CD4-positive, alpha-beta T cell treated with Interleukin-4 for 1 hour (primary cell): ENCODE measurements around the gene TRIP11.
"Not testable (repeated sequence)": the region's sequence is repeated elsewhere in the genome, so short reads cannot be mapped to it uniquely, and the experiment has no call there.

Experiments used
- DNase-seq, 2 donors: peaks; one replicate each; pipeline ENCODE4 v3.0.0-alpha.2; 2020 to 2022

TRIP11 gene

DNA sequence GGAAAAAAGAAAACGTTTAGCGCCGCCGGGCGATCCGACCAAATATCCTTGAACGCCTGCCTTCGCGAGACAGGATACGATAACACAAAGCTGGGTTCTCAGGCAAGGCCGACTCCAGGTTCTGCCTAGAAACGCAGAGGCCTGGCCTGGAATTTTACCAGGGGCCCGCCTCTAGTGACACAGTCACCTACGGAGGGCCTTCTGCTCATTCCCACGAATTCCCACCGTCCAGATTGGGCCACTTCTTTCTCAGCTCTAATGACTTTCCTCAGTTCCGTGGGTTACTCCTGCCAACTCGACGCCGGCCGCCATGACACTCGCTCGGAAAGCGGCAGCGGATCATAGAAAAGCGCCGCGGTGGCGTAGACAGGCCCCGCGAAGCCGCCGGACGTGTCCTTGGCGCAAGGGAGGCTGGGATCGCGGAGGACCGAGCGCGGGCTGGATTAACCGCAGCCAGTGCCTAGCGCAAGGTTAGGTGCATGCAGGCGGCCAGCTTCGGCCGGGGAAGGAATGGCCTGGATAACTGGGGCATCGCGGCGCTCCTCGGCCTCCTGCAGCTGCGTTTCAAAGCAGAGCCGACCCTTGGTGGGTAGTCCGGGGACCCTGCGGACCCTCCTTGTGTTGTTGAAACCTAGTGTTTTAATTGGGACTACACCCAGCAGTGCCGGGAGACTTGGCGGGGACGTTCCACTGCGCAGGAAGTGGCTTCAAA, at the start of gene TRIP11:
Gene TRIP11, minus strand, starts transcription at position 341 of the 712 bp plus-strand sequence. CDS start 374 bp downstream, outside the sequence.
- peak; percentile 93 to 94 for DNase-seq

DNA sequence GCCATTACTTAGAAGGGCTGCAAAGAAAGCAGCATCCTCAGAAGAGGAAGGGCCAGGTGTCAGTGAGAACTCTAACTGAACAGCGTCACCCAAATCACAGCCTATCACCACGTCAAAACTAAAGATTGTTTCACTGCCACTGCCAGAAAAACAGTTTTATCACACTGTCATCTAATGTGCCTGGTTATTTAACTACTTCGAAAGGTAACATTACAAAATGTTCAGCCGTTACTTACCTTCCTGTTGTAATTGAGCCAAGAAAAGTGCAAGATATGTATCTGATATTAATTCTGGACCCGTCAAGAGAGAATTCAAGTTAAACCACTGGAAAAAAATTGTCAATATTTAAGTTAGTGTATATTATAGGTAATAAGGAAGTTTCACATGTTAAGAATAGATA, 48.6 kb upstream of the TRIP11 start:
- no peak for DNase-seq

DNA sequence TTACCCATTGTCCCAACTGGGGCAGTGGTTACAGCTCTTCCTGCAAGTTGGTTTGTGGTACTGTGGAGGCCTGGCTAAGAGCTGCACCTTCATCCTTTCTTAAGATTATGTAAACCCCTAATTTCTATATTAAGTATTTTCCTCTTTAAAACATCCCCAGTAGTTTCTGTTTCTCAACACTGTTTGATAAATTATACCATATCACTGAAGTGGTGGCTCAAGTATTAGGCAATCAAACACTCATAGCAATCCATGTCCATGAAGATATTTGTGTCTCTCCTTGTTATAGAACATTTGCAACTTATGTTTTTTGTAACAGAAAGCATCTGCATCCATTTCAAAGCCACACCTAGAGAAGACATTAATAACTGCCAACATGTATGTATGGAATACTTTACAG, 34.7 kb upstream of the TRIP11 start:
- DNase-seq: no peak

DNA sequence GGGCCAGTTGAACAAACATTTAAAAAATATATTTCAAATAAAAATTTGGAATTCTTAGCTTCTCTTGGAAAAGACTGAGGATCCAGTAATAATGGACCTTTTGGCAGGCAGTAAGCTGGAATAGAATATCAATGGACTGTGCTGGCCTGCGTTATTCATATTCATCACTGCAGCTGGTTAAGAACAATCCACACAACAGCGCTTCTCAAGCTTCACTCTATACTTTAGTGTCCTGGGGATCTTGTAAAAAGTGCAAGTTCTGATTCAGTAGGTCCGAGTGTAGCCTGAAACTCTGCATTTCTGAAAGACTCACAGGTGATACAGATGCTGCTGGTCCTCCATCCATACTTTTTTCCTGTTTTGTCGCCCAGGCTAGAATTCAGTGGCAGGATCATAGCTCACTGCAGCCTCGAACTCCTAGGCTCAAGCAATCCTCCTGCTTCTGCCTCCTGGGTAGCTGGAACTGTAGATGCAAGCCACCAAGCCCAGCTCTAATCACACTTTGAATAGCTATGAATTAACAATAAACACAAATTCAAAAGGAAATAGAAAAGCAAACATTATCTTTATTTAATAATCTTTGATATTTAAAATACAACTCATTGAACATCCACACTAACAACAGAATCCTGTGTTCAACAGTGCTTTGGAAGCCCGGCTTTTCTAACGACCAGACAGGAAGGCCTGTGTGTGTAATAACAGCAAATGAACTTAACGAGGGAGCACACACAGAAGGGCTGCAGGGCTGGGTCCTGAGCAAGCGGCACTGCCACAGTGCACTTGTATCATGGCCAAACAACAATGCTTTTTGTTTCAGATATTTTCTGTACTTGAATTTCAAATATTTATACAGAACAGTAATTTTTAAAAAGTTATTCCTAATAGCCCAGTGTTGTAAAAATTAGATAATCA, 18.4 kb upstream of the TRIP11 start:
- no peak for DNase-seq

DNA sequence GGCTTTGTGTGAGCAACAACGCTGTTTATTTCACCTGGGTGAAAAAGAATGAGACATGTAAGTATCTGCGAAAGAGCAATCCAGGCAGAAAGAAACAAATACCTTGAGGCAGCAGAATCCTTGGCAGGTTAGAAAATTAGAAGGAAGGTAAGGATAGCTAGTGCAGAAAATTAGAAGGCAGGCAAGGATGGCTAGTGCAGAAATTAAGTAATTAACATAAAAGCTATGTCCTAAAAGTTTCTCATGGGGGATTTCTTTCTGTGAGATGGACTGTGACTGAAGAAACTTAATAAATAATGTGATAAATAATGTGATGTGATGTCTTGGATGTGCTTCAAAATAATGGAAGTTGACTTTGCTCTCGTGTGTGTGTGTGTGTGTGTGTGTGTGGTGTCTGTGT, 9.9 kb upstream of the TRIP11 start:
- no peak for DNase-seq

DNA sequence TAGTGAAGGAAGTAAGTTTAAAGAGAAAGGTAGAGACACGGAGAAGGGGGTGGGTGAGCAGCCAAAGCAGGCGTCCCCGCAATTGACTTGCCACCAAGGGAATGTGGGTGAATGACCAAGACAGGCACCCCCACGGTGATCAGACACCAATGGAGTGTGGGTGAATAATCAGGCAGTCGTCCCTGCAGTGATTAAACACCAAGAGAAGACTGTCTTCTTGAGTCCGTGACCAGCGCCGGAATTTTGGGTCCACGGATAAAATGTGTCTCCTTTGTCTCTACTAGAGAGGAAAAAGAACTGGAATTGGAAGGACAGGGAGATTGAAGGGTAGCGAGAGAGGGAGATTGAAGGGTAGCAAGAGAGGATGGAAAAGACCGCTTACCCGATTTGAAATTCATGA, 9.4 kb upstream of the TRIP11 start:
- not testable (repeated sequence) for DNase-seq

DNA sequence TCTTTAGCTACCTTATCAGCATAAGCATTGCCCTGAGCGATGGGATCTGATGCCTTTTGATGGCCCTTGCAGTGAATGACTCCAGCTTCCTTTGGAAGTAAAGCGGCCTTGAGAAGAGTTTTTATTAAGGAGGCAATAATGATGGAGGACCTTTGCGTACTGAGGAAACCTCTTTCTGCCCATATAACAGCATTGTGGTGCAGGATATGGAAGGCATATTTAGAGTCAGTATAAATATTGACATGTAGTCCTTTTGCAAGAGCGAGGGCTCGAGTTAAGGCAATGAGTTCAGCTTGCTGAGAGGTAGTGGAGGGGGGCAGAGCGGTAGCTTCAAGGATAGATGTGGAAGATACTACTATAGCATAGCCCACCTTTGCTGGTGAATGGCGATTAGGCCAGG, 6.0 kb upstream of the TRIP11 start:
- not testable (repeated sequence) for DNase-seq

DNA sequence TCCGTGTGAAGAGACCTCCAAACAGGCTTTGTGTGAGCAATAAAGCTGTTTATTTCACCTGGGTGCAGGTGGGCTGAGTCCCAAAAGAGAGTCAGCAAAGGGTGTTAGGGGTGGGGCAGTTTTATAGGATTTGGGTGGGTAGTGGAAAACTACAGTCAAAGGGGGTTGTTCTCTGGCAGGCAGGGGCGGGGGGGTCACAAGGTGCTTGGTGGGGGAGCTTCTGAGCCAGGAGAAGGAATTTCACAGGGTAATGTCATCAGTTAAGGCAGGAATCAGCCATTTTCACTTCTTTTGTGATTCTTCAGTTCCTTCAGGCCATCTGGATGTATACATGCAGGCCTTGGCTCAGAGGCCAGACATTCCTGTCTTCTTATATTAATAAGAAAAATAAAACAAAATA, 1.9 kb upstream of the TRIP11 start:
- not testable (repeated sequence) for DNase-seq

DNA sequence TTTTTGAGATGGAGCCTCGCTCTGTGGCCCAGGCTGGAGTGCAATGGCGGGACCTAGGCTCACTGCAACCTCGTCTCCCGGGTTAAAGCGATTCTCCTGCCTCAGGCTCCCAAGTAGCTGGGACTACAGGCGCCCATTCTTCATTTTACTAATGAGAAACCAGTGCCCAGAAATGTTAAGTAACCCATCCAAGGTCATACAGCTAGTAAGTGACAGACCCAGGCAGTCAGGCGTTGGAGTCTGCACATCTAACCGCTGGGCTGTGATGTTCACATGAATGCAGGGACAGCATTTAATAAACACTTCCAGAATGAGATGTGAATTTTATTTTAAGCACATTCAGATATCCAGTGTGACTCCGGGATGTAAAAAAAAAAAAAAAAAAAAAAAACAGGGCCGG, 1.3 kb upstream of the TRIP11 start:
- DNase-seq: no peak

DNA sequence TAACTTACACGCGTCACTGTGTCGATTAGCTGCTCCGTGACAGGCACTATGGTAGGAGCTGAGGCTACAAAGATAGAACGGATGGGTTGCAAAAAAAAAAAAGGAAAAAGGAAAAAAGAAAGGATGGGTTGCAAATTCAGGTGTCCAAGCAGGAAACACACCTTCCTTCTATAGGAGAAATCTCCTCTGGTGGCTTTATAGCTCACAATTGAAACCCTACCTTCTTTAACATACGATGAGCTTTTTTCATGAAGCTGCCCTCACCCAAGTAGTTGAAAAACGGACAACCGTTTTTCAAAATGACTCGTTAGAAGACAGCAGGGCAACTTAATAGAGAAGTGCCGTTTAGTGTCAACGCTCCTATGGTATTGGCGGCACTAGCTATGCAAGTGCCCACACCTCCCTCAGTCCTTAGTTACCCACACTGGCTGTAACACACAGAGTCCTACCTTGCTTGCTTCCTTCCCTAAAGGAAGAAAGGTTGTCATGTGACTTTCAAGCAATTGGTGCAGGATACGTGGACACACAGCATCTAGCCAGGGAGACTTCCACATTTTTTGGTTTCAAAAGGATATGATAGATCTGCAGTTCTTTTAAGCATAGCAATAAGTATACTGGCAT, 682 bp upstream of the TRIP11 start:
- peak in 1 of 2 donors; percentile 29 for DNase-seq

DNA sequence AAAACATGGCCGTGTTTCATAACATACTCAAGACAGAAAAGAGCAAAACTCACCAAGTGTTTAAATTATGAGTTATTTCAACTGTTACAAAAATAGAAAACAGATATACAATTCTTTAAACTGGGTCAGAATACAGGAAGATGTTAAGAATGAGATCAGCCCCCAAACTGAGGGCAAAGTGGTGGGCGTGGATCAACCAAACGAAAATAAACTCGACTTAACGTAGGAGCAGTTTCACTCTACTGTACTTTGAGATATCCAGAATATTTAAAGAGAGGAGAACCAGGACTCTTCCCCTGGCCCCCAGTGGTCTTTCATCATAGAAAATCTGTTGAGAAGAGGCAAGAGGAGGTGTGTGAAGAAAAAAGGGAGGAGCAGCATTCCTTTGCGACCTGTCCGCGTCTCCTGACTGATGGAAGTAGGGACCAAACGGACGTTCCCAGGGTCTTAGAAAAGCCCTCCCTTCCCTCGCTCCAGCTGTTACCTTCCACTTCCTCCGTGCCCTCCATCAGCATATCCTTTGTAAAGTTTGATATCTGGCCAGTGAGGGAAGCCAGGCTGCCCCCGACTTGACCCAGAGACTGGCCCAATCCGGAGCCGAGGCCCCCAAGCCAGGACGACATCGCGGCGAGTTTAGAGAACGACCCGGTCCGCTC, 668 bp downstream of the TRIP11 start:
- DNase-seq: peak in 1 of 2 donors; percentile 28

DNA sequence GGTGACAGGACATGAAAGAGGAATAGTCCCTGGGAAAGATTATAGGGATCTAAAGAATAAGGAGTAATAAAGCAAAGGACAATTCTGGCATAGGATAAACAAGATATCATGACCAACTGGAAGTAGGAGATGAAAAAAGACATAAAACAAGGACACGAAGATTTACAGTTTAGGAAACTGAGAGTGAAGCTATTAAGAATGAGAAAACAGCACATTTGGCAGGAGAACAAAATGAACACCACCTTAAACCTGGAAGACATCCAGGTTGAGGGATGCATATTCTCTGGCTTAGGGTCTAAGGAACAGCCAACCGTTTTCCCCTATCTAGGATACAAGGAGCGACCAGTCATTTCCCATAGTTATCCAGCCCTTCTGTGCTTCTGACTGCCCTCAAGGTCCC, 1.9 kb downstream of the TRIP11 start:
- no peak for DNase-seq

DNA sequence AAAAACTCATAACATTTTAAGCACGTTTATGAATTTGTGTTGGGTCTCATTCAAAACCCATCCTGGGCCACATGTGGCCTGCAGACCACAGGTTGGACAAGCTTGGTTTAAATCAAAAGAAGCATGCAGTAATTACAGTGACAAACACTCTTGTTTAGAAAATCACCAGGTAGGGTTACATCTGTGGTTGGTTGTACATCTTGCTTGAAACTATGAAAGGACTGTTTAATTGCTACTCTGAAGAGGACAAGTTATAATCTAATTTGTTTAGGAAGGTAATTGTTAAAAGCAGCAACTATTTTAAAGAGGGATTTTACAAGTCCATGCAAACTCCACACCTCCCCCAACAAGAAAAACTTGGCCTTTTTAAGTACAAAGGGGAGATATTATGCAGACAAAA, 4.0 kb downstream of the TRIP11 start:
- DNase-seq: no peak

DNA sequence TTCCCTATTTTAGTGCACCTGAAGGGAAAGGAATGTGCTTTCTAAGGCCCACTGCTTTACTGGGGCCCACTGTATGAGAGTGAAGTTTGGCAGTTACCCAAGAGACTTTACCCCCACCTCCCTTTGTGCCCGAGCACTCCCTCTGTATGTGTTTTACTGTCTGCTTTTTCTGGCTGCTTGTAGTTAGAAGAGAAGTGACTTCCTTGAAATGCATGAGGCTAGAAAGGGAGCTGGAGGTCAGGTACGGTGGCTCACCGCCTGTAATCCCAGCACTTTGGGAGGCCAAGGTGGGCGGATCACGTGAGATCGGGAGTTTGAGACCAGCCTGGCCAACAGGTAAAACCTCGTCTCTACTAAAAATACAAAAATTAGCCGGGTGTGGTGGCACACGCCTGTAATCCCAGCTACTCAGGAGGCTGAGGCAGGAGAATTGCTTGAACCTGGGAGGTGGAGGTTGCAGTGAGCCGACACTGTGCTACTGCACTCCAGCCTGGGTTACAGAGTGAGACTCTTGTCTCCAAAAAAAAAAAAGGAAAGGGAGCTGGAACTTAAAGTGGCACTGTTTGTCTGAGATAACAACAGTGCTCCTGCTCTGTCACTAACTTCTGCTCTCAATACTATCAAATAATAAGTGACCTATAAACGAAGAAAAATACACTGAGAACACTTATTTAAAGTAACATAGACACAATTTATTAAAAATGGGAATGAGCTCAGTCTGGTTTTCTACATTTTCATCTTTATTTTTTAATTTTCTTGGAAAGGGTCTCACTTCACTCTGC, 5.8 kb downstream of the TRIP11 start:
- no peak for DNase-seq

DNA sequence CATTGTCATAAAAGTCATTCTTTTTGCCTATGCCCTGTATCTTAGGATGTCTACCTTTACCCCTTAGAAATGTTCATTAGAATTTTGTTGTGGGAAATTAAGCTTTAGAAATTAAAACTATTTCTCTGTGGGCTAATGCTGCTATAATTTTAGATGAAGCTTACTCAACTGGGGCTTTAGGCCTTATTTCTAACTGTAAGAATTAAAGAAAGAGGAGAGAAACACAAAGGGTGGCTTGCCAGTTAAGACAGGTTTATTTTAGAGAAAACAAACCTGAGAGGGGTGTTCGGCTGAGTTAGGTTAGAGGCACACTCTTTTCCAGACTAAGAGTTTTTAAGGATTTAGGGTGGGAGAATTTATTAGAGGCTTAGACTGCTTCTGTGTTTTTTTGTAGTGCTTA, 6.4 kb downstream of the TRIP11 start:
- no peak for DNase-seq

DNA sequence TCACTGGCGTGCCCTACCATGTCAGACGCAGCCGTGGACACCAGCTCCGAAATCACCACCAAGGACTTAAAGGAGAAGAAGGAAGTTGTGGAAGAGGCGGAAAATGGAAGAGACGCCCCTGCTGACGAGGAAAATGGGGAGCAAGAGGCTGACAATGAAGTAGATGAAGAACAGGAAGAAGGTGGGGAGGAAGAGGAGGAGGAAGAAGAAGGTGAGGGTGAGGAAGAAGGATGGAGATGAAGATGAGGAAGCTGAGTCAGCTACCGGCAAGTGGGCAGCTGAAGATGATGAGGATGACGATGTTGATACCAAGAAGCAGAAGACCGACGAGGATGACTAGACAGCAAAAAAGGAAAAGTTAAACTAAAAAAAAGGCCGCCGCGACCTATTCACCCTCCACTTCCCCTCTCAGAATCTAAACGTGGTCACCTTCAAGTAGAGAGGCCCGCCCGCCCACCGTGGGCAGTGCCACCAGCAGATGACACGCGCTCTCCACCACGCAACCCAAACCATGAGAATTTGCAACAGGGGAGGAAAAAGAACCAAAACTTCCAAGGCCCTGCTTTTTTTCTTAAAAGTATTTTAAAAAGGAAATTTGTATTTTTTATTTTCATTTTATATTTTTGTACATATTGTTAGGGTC, 13.2 kb downstream of the TRIP11 start:
- no peak for DNase-seq

DNA sequence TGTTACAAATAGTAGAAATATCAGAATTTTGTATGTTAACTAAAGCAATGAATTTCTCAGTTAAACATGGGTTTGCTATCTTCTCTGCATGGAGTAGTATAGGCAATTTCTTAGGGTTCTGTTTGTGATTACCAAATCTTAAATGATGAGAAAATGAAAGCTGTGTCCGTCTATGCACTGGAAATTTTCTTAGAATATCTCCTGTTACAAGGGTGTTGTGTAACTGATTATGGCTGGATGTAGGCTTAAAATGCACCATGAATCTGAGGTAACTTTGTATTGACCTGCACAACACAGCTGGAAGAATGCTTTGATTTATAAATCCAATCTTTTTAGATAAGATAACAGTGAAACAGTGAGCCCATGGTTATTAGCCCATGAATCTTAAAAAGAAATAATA, 17.8 kb downstream of the TRIP11 start:
- DNase-seq: no peak

DNA sequence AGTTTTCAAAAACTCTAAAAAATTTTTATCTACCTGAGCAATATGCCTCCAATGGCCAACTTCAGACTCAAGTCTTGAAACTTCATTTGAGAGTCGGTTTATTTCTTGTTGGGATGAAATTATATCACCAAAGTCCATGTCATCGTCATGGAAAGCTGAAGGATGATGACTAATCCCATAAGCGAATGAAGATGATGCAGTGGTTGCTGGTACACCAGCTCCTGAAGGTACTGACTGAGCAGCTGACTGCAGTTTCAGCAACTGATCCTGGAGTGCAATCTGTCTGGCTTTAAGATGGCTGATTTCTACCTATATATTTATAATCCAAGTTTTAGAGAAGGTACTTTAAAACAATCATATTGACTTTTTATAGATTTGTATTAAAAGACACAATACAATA, 18.3 kb downstream of the TRIP11 start:
- DNase-seq: no peak

DNA sequence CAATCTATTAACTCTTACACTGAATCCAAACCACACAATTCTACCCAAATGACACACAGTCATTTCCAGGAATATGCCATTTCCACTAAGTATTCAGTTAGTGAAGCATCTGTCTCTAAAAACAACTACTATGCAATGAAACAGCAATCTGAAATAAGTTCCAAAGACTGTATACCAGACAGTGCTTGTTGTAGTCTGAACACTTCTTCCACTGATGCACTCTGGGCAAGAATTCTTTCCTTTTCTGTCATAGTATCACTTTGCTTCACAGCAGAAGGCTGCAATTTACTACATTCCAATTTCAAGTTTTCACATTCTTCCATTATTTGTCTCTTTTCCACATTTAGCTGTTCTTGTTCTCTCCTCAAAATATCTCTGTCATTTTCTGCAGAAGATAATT, 25.8 kb downstream of the TRIP11 start:
- no peak for DNase-seq

DNA sequence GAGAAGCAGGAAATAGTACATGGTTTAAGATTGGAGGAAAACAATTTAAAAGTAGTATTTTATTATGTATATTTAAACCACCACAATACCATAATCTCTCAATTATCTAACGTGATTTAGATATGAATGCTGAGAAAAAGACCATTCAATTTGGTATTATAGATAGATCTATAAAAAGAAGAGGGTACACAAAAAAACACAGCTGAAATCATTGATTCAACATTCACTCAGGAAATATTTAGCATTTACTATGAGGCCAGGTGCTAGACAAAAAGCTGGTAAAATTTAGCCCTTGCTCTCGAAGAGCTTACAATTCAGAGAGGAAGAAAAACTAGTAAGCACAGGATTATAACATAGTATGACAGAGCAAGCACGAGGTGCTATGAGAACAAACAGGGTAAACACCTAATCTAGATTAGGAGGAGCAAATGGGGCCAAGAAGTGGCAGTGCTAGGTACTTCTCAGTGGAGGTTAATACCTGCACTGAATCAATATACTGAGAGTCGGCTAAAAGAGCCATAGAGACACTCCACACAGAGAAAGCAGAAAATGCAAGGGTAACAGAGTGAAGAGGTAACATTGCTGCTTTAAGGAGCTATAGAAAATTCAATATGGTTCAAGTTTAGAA, 27.6 kb downstream of the TRIP11 start:
- DNase-seq: no peak

DNA sequence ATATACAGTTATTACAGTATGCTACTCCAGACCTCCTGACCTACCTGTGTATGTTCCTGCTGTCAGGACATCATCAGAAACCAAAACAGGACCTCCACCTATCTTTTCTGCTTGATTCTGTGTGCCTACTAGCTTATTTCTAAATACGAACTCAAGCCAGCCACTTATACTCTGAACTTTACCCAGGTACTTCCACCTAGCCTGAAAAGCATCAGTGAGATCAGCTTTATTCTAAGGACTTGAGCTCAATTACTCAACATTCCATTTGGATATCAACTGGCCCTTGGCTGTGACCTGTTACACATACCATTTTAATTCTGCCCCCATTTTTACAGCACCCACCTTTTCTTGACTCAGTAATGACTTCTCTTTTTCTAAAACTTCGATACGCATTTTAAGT, 29.2 kb downstream of the TRIP11 start:
- no peak for DNase-seq
